SH-SY5Y (cell line): ENCODE measurements around the gene ATG2A.

Experiments
- GATA2 ChIP-seq: IDR thresholded peaks from 2 replicates; pipeline ENCODE4 v1.6.1; 2011; ENCODE audit warnings: mild to moderate bottlenecking, low read depth, low read length
- GATA3 ChIP-seq: IDR thresholded peaks from 2 replicates; pipeline ENCODE4 v1.6.1; 2011; ENCODE audit warnings: low read depth, mild to moderate bottlenecking, low read length, moderate library complexity

DNA sequence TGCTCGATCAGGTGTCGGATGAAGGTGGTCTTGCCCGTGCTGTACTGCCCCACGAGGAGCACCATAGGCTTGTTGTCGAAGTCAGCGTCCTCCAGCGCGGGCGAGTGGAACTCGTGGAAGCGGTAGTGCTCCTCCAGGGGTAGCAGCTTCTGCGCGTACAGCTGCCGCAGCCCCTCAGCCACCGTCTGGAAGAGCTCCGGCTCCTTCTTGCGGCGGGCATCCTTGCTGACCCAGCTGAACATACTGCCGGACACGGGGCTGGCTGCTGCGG, 38.9 kb downstream of the ATG2A start:
- TF ChIP-seq GATA3 (no peak), GATA2 (no peak)
